DMS79 (cell line): ENCODE data around the gene RAMACL.

Source experiments
- DNase-seq: peaks from one replicate; lab custom pipeline; 2025; lab: John Stamatoyannopoulos, UW

Gene RAMACL

GRCh38 chr6:166618251-166618650 lies 31.8 kb upstream of the RAMACL start:
- DNase-seq = no peak

- no peak for DNase-seq
Observed at GRCh38 chr6:166617359-166617758, 30.9 kb upstream of the RAMACL start.

GRCh38 chr6:166616261-166617238 lies 30.1 kb upstream of the RAMACL start:
- DNase-seq = no peak

GRCh38 chr6:166615059-166615770 lies 28.7 kb upstream of the RAMACL start:
- DNase-seq = no peak

- DNase-seq = no peak
Observed at GRCh38 chr6:166614589-166614988, 28.1 kb upstream of the RAMACL start.

GRCh38 chr6:166614171-166614583 lies 27.7 kb upstream of the RAMACL start:
- DNase-seq = no peak

- no peak for DNase-seq
Observed at GRCh38 chr6:166613027-166613426, 26.5 kb upstream of the RAMACL start.

- DNase-seq = no peak
Observed at GRCh38 chr6:166612471-166612881, 26.0 kb upstream of the RAMACL start.

GRCh38 chr6:166611631-166612030 lies 25.2 kb upstream of the RAMACL start:
- no peak for DNase-seq

- DNase-seq = no peak
Observed at GRCh38 chr6:166610069-166610468, 23.6 kb upstream of the RAMACL start.

- no peak for DNase-seq
Observed at GRCh38 chr6:166608774-166609173, 22.3 kb upstream of the RAMACL start.

GRCh38 chr6:166605752-166606151 lies 19.3 kb upstream of the RAMACL start:
- no peak for DNase-seq

- no peak for DNase-seq
Observed at GRCh38 chr6:166604911-166605310, 18.4 kb upstream of the RAMACL start.

- no peak for DNase-seq
Observed at GRCh38 chr6:166604328-166604727, 17.9 kb upstream of the RAMACL start.

- DNase-seq = no peak
Observed at GRCh38 chr6:166603043-166603690, 16.7 kb upstream of the RAMACL start.

GRCh38 chr6:166601956-166602355 lies 15.5 kb upstream of the RAMACL start:
- no peak for DNase-seq

- DNase-seq = no peak
Observed at GRCh38 chr6:166600931-166601330, 14.5 kb upstream of the RAMACL start.

- no peak for DNase-seq
Observed at GRCh38 chr6:166599205-166599604, 12.7 kb upstream of the RAMACL start.

GRCh38 chr6:166598441-166599138 lies 12.1 kb upstream of the RAMACL start:
- peak; percentile 43 for DNase-seq

GRCh38 chr6:166597711-166598440 lies 11.4 kb upstream of the RAMACL start:
- peak; percentile 24 for DNase-seq
